A673 (cell line): ENCODE results near the gene NUDCD3.

Experiments used
- EZH2 ChIP-seq: fragments of 200-600 bp; sonication (generic); IDR thresholded peaks from 2 replicates; pipeline ENCODE4 v1.6.1; 2017; ENCODE audit warnings: borderline replicate concordance, low read depth, mild to moderate bottlenecking, mixed read lengths, antibody characterized with exemption, low read length; ENCODE audit not compliant: poor library complexity, severe bottlenecking
- TF ChIP-seq, protein P1 (sequence below): fragments of 300-800, 200-600 bp; sonication (generic); conservative IDR thresholded peaks from 2 replicates; pipeline ENCODE4 v1.5.1; 2017; ENCODE audit warnings: low read depth, mild to moderate bottlenecking, antibody characterized with exemption, low read length, moderate library complexity, mixed read lengths

DNA sequence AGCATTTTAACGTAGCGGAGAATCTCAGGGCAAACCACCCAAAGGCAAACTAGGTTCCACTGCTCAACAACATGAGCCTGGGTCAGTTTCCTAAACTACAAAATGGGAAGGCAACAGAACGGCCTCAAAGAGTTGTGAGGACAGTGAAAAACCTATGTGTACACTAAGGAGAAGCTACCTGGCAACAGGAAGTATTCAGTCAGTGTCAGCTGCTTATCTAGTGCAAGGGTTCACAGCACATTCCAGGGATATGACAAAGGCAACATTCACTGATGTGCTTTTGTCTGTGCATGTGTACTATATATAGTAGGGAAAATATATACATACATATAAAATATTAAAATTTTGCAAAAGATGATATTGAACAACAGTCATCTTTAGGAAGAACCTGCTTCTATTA lies 17.2 kb downstream of the NUDCD3 start:
- TF ChIP-seq, protein P1, sequence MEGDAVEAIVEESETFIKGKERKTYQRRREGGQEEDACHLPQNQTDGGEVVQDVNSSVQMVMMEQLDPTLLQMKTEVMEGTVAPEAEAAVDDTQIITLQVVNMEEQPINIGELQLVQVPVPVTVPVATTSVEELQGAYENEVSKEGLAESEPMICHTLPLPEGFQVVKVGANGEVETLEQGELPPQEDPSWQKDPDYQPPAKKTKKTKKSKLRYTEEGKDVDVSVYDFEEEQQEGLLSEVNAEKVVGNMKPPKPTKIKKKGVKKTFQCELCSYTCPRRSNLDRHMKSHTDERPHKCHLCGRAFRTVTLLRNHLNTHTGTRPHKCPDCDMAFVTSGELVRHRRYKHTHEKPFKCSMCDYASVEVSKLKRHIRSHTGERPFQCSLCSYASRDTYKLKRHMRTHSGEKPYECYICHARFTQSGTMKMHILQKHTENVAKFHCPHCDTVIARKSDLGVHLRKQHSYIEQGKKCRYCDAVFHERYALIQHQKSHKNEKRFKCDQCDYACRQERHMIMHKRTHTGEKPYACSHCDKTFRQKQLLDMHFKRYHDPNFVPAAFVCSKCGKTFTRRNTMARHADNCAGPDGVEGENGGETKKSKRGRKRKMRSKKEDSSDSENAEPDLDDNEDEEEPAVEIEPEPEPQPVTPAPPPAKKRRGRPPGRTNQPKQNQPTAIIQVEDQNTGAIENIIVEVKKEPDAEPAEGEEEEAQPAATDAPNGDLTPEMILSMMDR: no peak
- no peak for TF ChIP-seq EZH2
